Measurements from ENCODE around the gene HPCAL1.

Gene HPCAL1

GRCh38 chr2:10357193-10358169 lies 54.8 kb downstream of the HPCAL1 start:
- DNase-seq = no peak

- no peak for DNase-seq
Measured at GRCh38 chr2:10359246-10359645, 56.5 kb downstream of the HPCAL1 start.

GRCh38 chr2:10359731-10360329 lies 57.1 kb downstream of the HPCAL1 start:
- DNase-seq = no peak

GRCh38 chr2:10360460-10360849 lies 57.8 kb downstream of the HPCAL1 start:
- DNase-seq = no peak

- no peak for DNase-seq
Measured at GRCh38 chr2:10360850-10361588, 58.3 kb downstream of the HPCAL1 start.

- no peak for DNase-seq
Measured at GRCh38 chr2:10362096-10362897, 59.6 kb downstream of the HPCAL1 start.

- DNase-seq = no peak
Measured at GRCh38 chr2:10362898-10363454, 60.3 kb downstream of the HPCAL1 start.

GRCh38 chr2:10363861-10364610 lies 61.3 kb downstream of the HPCAL1 start:
- no peak for DNase-seq

- DNase-seq = no peak
Measured at GRCh38 chr2:10365412-10365811, 62.7 kb downstream of the HPCAL1 start.

- DNase-seq = no peak
Measured at GRCh38 chr2:10366601-10367270, 64.0 kb downstream of the HPCAL1 start.

GRCh38 chr2:10367472-10368439 lies 65.1 kb downstream of the HPCAL1 start:
- DNase-seq = no peak

GRCh38 chr2:10368491-10369231 lies 66.0 kb downstream of the HPCAL1 start:
- no peak for DNase-seq

- DNase-seq = no peak
Measured at GRCh38 chr2:10369269-10370255, 66.9 kb downstream of the HPCAL1 start.

GRCh38 chr2:10370390-10370789 lies 67.7 kb downstream of the HPCAL1 start:
- no peak for DNase-seq

GRCh38 chr2:10370895-10371294 lies 68.2 kb downstream of the HPCAL1 start:
- no peak for DNase-seq

GRCh38 chr2:10371441-10372196 lies 68.9 kb downstream of the HPCAL1 start:
- no peak for DNase-seq
